Esophagus (tissue), 2 donors: ENCODE measurements around the gene SNX13. TPM values are rescaled to one million over a fixed set of nuclear protein-coding genes. Genes with fewer than 3 reads are reported as not detected.
"Not testable (repeated sequence)": the region's sequence is repeated elsewhere in the genome, so short reads cannot be mapped to it uniquely, and the experiment has no call there.

Source experiments
- H3K27ac ChIP-seq, 2 donors: one replicate each; pipeline ENCODE4 v1.5.1; 2013; ENCODE audit warnings: low read depth in 2 of 2, mild to moderate bottlenecking in 2 of 2, inconsistent platforms in 1 of 2, low read length in 1 of 2, moderate library complexity in 1 of 2
- H3K27me3 ChIP-seq, 2 donors: one replicate each; pipeline ENCODE4 v1.6.1; 2013; ENCODE audit warnings: low read length in 2 of 2, control low read depth in 1 of 2, mild to moderate bottlenecking in 1 of 2; ENCODE audit not compliant: insufficient read depth in 2 of 2, control insufficient read depth in 1 of 2
- H3K36me3 ChIP-seq, 2 donors: one replicate each; pipeline ENCODE4 v1.6.1; 2013; ENCODE audit warnings: low read length in 1 of 2; ENCODE audit not compliant: control insufficient read depth in 2 of 2, insufficient read depth in 2 of 2
- H3K4me1 ChIP-seq, 2 donors: one replicate each; pipeline ENCODE4 v1.6.1; 2013; ENCODE audit warnings: low read length in 1 of 2; ENCODE audit not compliant: control insufficient read depth in 2 of 2, insufficient read depth in 2 of 2
- H3K4me3 ChIP-seq, 2 donors: one replicate each; pipeline ENCODE4 v1.5.1; 2013; ENCODE audit warnings: low read length in 2 of 2, mild to moderate bottlenecking in 2 of 2, low read depth in 1 of 2, moderate library complexity in 1 of 2
- H3K9me3 ChIP-seq, 2 donors: one replicate each; pipeline ENCODE4 v1.6.1; 2013; ENCODE audit warnings: mild to moderate bottlenecking in 2 of 2, low read depth in 1 of 2, low read length in 1 of 2, moderate library complexity in 1 of 2; ENCODE audit not compliant: control insufficient read depth in 2 of 2, insufficient read depth in 1 of 2
- WGBS, 2 donors: extraction: QIAGEN DNeasy Blood & Tissue Kit; methylation state at CpG; one replicate each; pipeline ENCODE4 v1.1.7; 2013; 5-methylcytosine and 5-hydroxymethylcytosine counted together
- polyA plus RNA-seq, 2 donors: library from polyadenylated mRNA; stranded (reverse); fragments of 200-250 nt; gene quantifications; one replicate each; pipeline ENCODE4 v1.2.3, GENCODE V29; 2013
- donor health status: healthy with polysubstance abuse.
- donor health status: Bipolar disorder and iron deficiency.

The SNX13 gene
- polyA plus RNA-seq, 2 donors, result 6.6 to 7.4 TPM

- Histone ChIP-seq H3K4me1 (no peaks in the 10 kb centered on the region), H3K27me3 (no peaks in the 10 kb centered on the region), H3K9me3 (no peaks in the 10 kb centered on the region), H3K36me3 (peaks cover 0 to 2% of the 10 kb centered on the region in 2 donors), H3K4me3 (no peak overlapping the region), H3K27ac (no peak overlapping the region)
- 65 to 67% methylated on average over 4 of the region's 4 CpGs for WGBS, 2 donors
These were observed 125.0 kb downstream of the SNX13 start for GRCh38 chr7:17815318-17815717.

GRCh38 chr7:17814058-17814457 lies 126.2 kb downstream of the SNX13 start:
- Histone ChIP-seq H3K27ac (no peak overlapping the region), H3K4me3 (no peak overlapping the region), H3K9me3 (no peaks in the 10 kb centered on the region), H3K36me3 (peaks cover 0 to 2% of the 10 kb centered on the region in 2 donors), H3K27me3 (no peaks in the 10 kb centered on the region), H3K4me1 (no peaks in the 10 kb centered on the region)
- 82 to 94% methylated on average over 1 of the region's 1 CpG for WGBS, 2 donors

- H3K27me3 ChIP-seq, H3K4me3 ChIP-seq, H3K36me3 ChIP-seq, H3K9me3 ChIP-seq, H3K27ac ChIP-seq, H3K4me1 ChIP-seq: not testable (repeated sequence)
These were observed 131.1 kb downstream of the SNX13 start for GRCh38 chr7:17809215-17809614.

GRCh38 chr7:17807242-17807641 lies 133.1 kb downstream of the SNX13 start:
- no peaks in the 10 kb centered on the region for H3K9me3 ChIP-seq
- 73 to 82% methylated on average over 9 of the region's 9 CpGs for WGBS, 2 donors
- no peak overlapping the region for H3K27ac ChIP-seq

GRCh38 chr7:17806631-17807030 lies 133.7 kb downstream of the SNX13 start:
- no peak overlapping the region for H3K4me3 ChIP-seq
- H3K36me3 ChIP-seq, result no peaks in the 10 kb centered on the region
- H3K9me3 ChIP-seq, result no peaks in the 10 kb centered on the region
- H3K27me3 ChIP-seq, result no peaks in the 10 kb centered on the region
- no peaks in the 10 kb centered on the region for H3K4me1 ChIP-seq
- 95 to 99% methylated on average over 14 of the region's 14 CpGs for WGBS, 2 donors
- no peak overlapping the region for H3K27ac ChIP-seq

More at GRCh38 chr7:17807242-17807641, 133.1 kb downstream of the SNX13 start:
- Histone ChIP-seq H3K27me3 (no peaks in the 10 kb centered on the region), H3K4me3 (no peak overlapping the region), H3K4me1 (no peaks in the 10 kb centered on the region), H3K36me3 (no peaks in the 10 kb centered on the region)

- 97 to 98% methylated on average over 2 of the region's 2 CpGs for WGBS, 2 donors
- peaks cover 0 to 2% of the 10 kb centered on the region in 2 donors for H3K36me3 ChIP-seq
These were observed 138.2 kb downstream of the SNX13 start for GRCh38 chr7:17802056-17802455.

GRCh38 chr7:17792075-17792936 lies 148.0 kb downstream of the SNX13 start:
- H3K27ac ChIP-seq, result no peak overlapping the region
- WGBS, 2 donors, result 89 to 94% methylated on average over 1 of the region's 1 CpG
- H3K4me1 ChIP-seq, result no peaks in the 10 kb centered on the region
- H3K9me3 ChIP-seq, result no peaks in the 10 kb centered on the region
- no peaks in the 10 kb centered on the region for H3K27me3 ChIP-seq
- H3K36me3 ChIP-seq, result peaks cover 0 to 6% of the 10 kb centered on the region in 2 donors
- H3K4me3 ChIP-seq, result no peak overlapping the region

More at GRCh38 chr7:17802056-17802455, 138.2 kb downstream of the SNX13 start:
- no peaks in the 10 kb centered on the region for H3K9me3 ChIP-seq
- H3K27ac ChIP-seq, result no peak overlapping the region
- H3K27me3 ChIP-seq, result no peaks in the 10 kb centered on the region
- no peaks in the 10 kb centered on the region for H3K4me1 ChIP-seq
- H3K4me3 ChIP-seq, result no peak overlapping the region

- WGBS, 2 donors, result 57 to 65% methylated on average over 1 of the region's 1 CpG
- Histone ChIP-seq H3K27me3 (no peaks in the 10 kb centered on the region), H3K9me3 (no peaks in the 10 kb centered on the region), H3K27ac (no peak overlapping the region), H3K4me1 (no peaks in the 10 kb centered on the region), H3K36me3 (no peaks in the 10 kb centered on the region), H3K4me3 (no peak overlapping the region)
These were observed 153.0 kb downstream of the SNX13 start for GRCh38 chr7:17787257-17787656.

GRCh38 chr7:17786314-17786852 lies 153.9 kb downstream of the SNX13 start:
- WGBS, 2 donors, result 53 to 77% methylated on average over 6 of the region's 6 CpGs
- no peaks in the 10 kb centered on the region for H3K4me1 ChIP-seq
- no peaks in the 10 kb centered on the region for H3K9me3 ChIP-seq
- H3K27me3 ChIP-seq, result no peaks in the 10 kb centered on the region
- H3K36me3 ChIP-seq, result no peaks in the 10 kb centered on the region
- no peak overlapping the region for H3K4me3 ChIP-seq
- no peak overlapping the region for H3K27ac ChIP-seq

GRCh38 chr7:17782216-17782549 lies 158.1 kb downstream of the SNX13 start:
- Histone ChIP-seq H3K4me3 (no peak overlapping the region), H3K27ac (no peak overlapping the region), H3K9me3 (no peaks in the 10 kb centered on the region), H3K27me3 (no peaks in the 10 kb centered on the region), H3K4me1 (no peaks in the 10 kb centered on the region), H3K36me3 (no peaks in the 10 kb centered on the region)
